HL-60 (cell line): ENCODE results near the gene CHST2.
A peak's percentile ranks its signal among the peaks of the same experiment; 100 is the strongest.

Experiments used
- DNase-seq, 2 experiments: peaks; one replicate each; pipeline ENCODE4 v3.0.0-alpha.2; 2010 to 2020; ENCODE audit warnings: low read depth in 1 of 2, low spot score in 1 of 2
- H3K27ac ChIP-seq: fragments of 250-450 bp; sonication (Bioruptor Pico); replicated peaks from 2 replicates; pipeline ENCODE4 v1.5.1; 2020; ENCODE audit warnings: mild to moderate bottlenecking, moderate library complexity
- H3K27me3 ChIP-seq: fragments of 250-450 bp; sonication (Bioruptor Pico); 2 replicates; pipeline ENCODE4 v1.5.1; 2021; ENCODE audit warnings: mild to moderate bottlenecking, moderate library complexity; ENCODE audit not compliant: insufficient read depth, poor library complexity, severe bottlenecking
- H3K4me3 ChIP-seq: replicated peaks from 2 replicates; pipeline ENCODE4 v1.5.1; 2011; ENCODE audit warnings: mild to moderate bottlenecking, control low read depth, low read length; ENCODE audit not compliant: insufficient read depth
- GABPA ChIP-seq: IDR thresholded peaks from 2 replicates; pipeline ENCODE4 v1.6.1; 2012; ENCODE audit warnings: low read depth
- POLR2AphosphoS5 ChIP-seq: IDR thresholded peaks from 2 replicates; pipeline ENCODE4 v1.6.1; 2012; ENCODE audit warnings: low read depth
- REST ChIP-seq: IDR thresholded peaks from 2 replicates; pipeline ENCODE4 v1.6.1; 2012; ENCODE audit warnings: low read depth; ENCODE audit not compliant: insufficient replicate concordance
- SPI1 ChIP-seq: IDR thresholded peaks from 2 replicates; pipeline ENCODE4 v1.6.1; 2012; ENCODE audit warnings: low read depth, mild to moderate bottlenecking, borderline replicate concordance
- TF ChIP-seq, protein P1 (sequence below): IDR thresholded peaks from one replicate; pipeline ENCODE4 v1.5.1; 2011; ENCODE audit warnings: low read length, control low read depth, inconsistent platforms; ENCODE audit not compliant: insufficient read depth

CHST2 gene

DNA sequence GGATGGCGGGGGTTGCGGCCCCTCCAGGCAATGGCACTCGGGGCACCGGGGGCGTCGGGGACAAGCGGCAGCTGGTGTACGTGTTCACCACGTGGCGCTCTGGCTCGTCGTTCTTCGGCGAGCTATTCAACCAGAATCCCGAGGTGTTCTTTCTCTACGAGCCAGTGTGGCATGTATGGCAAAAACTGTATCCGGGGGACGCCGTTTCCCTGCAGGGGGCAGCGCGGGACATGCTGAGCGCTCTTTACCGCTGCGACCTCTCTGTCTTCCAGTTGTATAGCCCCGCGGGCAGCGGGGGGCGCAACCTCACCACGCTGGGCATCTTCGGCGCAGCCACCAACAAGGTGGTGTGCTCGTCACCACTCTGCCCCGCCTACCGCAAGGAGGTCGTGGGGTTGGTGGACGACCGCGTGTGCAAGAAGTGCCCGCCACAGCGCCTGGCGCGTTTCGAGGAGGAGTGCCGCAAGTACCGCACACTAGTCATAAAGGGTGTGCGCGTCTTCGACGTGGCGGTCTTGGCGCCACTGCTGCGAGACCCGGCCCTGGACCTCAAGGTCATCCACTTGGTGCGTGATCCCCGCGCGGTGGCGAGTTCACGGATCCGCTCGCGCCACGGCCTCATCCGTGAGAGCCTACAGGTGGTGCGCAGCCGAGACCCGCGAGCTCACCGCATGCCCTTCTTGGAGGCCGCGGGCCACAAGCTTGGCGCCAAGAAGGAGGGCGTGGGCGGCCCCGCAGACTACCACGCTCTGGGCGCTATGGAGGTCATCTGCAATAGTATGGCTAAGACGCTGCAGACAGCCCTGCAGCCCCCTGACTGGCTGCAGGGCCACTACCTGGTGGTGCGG, 1.9 kb downstream of the CHST2 start:
- H3K4me3 ChIP-seq = peak overlapping the region; percentile 63
- DNase-seq = peak in 1 of 2 experiments; percentile 45

DNA sequence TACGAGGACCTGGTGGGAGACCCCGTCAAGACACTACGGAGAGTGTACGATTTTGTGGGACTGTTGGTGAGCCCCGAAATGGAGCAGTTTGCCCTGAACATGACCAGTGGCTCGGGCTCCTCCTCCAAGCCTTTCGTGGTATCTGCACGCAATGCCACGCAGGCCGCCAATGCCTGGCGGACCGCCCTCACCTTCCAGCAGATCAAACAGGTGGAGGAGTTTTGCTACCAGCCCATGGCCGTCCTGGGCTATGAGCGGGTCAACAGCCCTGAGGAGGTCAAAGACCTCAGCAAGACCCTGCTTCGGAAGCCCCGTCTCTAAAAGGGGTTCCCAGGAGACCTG, 2.5 kb downstream of the CHST2 start:
- peaks cover 55% of the 10 kb centered on the region for H3K27me3 ChIP-seq
- TF ChIP-seq REST = no peak
- TF ChIP-seq GABPA = no peak
- TF ChIP-seq POLR2AphosphoS5 = no peak
- TF ChIP-seq, protein P1, sequence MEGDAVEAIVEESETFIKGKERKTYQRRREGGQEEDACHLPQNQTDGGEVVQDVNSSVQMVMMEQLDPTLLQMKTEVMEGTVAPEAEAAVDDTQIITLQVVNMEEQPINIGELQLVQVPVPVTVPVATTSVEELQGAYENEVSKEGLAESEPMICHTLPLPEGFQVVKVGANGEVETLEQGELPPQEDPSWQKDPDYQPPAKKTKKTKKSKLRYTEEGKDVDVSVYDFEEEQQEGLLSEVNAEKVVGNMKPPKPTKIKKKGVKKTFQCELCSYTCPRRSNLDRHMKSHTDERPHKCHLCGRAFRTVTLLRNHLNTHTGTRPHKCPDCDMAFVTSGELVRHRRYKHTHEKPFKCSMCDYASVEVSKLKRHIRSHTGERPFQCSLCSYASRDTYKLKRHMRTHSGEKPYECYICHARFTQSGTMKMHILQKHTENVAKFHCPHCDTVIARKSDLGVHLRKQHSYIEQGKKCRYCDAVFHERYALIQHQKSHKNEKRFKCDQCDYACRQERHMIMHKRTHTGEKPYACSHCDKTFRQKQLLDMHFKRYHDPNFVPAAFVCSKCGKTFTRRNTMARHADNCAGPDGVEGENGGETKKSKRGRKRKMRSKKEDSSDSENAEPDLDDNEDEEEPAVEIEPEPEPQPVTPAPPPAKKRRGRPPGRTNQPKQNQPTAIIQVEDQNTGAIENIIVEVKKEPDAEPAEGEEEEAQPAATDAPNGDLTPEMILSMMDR = no peak
- TF ChIP-seq SPI1 = no peak
- no peak overlapping the region for H3K27ac ChIP-seq
- H3K4me3 ChIP-seq = no peak overlapping the region
- no peak for DNase-seq

More for the DNA sequence above, 1.9 kb downstream of the CHST2 start:
- Histone ChIP-seq H3K27me3 (peaks cover 59% of the 10 kb centered on the region), H3K27ac (no peak overlapping the region)
- no peak for TF ChIP-seq SPI1
- TF ChIP-seq, protein P1 = peak; percentile 32

GRCh38 chr3:143122608-143123352, 3.2 kb downstream of the CHST2 start:
- no peak overlapping the region for H3K27ac ChIP-seq
- peaks cover 52% of the 10 kb centered on the region for H3K27me3 ChIP-seq
- H3K4me3 ChIP-seq = no peak overlapping the region
- no peak for DNase-seq
- TF ChIP-seq REST (no peak), SPI1 (peak; percentile 17; the same call in 1 of the 2 replicates)

DNA sequence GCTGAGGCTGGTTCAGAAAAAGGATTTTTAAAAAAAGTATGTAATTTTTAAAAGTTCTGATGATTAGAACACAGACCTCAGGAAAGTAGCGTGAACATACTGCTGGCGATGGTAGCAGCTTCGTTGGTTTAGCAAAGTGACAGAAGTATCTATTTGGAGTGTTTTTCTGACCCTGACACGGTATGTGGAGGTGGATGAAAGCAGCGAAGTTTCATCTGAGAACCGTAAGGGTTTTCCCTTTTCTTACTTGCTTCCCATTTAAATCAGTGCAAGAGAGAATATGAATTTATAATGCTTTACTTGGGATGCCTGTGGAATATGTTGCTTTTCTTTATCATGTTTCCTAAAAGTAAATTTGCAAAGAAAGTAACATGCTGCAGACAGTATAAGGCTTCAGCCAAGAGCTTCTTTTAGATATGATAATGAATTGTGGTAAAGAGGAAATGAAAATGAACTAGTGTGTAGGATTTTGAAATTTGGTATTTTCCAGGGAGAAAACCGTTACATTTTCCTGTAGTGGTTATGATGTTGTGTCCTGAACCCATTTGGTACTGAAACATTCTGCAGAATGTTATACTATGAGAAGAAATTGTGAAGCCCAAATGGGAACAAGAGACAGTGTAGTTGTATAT, 3.9 kb downstream of the CHST2 start:
- Histone ChIP-seq H3K4me3 (peak overlapping the region; percentile 5; the same call in 1 of the 2 replicates), H3K27me3 (peaks cover 47% of the 10 kb centered on the region), H3K27ac (no peak overlapping the region)
- TF ChIP-seq SPI1 (no peak), REST (no peak), GABPA (no peak), POLR2AphosphoS5 (no peak)
- TF ChIP-seq, protein P1 = no peak
- no peak for DNase-seq
